ENCODE results near the gene ARID1B.

DNA sequence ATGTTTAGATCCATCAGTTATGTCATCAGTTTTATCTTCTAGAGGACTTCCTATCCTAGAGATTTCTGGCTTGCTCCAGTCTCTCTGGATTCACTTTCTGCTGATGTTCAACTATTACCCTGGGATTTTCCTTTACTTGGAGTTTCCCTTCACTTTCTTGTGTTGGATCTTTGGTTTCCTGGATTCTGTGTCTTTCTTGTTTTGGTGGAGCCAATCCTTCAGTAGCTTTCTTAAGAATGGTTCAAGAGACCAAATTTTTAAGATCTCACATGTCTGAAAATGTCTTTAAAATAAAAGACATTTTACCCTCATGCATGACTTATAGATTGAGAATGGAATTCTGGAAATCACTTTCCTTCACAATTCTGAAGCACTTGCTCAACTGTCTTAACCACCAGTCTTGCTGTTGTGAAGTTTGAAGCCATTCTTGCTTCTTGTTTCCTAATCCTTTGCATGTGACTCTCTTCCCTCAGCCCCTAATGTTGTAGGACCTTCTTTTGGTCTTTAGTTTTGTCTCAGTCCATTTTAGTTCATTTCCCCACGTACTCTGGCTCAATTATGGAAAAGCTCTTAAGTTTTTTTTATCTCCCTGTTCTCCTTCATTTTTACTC, 87.9 kb downstream of the ARID1B start:
- TF ChIP-seq RAD51 (IDR thresholded peaks at IDR 0.05): no peak
- no peak for TF ChIP-seq EP300 (IDR thresholded peaks at IDR 0.05; ENCODE audit: borderline replicate concordance in 1 of 2, control insufficient read depth in 1 of 2, low read depth in 2 of 2, low read length in 2 of 2)
- no peak for TF ChIP-seq HDAC6 (IDR thresholded peaks at IDR 0.05; ENCODE audit: unreplicated experiment)
- TF ChIP-seq, protein P1, sequence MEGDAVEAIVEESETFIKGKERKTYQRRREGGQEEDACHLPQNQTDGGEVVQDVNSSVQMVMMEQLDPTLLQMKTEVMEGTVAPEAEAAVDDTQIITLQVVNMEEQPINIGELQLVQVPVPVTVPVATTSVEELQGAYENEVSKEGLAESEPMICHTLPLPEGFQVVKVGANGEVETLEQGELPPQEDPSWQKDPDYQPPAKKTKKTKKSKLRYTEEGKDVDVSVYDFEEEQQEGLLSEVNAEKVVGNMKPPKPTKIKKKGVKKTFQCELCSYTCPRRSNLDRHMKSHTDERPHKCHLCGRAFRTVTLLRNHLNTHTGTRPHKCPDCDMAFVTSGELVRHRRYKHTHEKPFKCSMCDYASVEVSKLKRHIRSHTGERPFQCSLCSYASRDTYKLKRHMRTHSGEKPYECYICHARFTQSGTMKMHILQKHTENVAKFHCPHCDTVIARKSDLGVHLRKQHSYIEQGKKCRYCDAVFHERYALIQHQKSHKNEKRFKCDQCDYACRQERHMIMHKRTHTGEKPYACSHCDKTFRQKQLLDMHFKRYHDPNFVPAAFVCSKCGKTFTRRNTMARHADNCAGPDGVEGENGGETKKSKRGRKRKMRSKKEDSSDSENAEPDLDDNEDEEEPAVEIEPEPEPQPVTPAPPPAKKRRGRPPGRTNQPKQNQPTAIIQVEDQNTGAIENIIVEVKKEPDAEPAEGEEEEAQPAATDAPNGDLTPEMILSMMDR (IDR thresholded peaks at IDR 0.05 in 2 of 3, conservative IDR thresholded peaks at IDR 0.05 in 1 of 3; ENCODE audit: control insufficient read depth in 2 of 3, extremely low read depth in 1 of 3, insufficient read depth in 1 of 3, low read depth in 3 of 3, low read length in 3 of 3): no peak
- TF ChIP-seq NFYB (IDR thresholded peaks at IDR 0.05; ENCODE audit: insufficient read depth, low read depth, low read length): no peak
- TF ChIP-seq ZZZ3 (IDR thresholded peaks at IDR 0.05; ENCODE audit: control insufficient read depth, insufficient read length, low read depth): no peak
- no peak for TF ChIP-seq CEBPB (IDR thresholded peaks at IDR 0.05; ENCODE audit: borderline replicate concordance in 1 of 2, low read depth in 2 of 2, low read length in 2 of 2)

Data from GM12878 (cell line).